Calu3 (cell line): ENCODE data around the gene SNTB2. TPM values are rescaled to one million over a fixed set of nuclear protein-coding genes. Genes with fewer than 3 reads are reported as not detected.

ENCODE experiments used
- BruUV-seq: library from RNA; stranded (reverse); fragments of 400-500 nt; replicated peaks from 2 replicates; lab custom pipeline; 2021; lab: Mats Ljungman, UMichigan
- CTCF ChIA-PET: fragments of 300-600 bp; sonication (Branson Sonifier 250); formaldehyde crosslinking; loops from one replicate; lab custom pipeline; 2022; ENCODE audit warnings: antibody characterized with exemption; lab: Charles Lee
- DNase-seq: peaks from one replicate; pipeline ENCODE4 v3.0.0; 2022
- H3K27ac Mint-ChIP-seq: one replicate; pipeline ENCODE4 v1.8.0; 2022; ENCODE audit warnings: mixed read lengths; ENCODE audit not compliant: unreplicated experiment
- H3K27me3 Mint-ChIP-seq: one replicate; pipeline ENCODE4 v1.8.0; 2022; ENCODE audit warnings: mixed read lengths; ENCODE audit not compliant: unreplicated experiment
- H3K36me3 Mint-ChIP-seq: one replicate; pipeline ENCODE4 v1.8.0; 2022; ENCODE audit warnings: mild to moderate bottlenecking, moderate library complexity, mixed read lengths; ENCODE audit not compliant: insufficient read depth, unreplicated experiment
- H3K4me1 Mint-ChIP-seq: one replicate; pipeline ENCODE4 v1.8.0; 2022; ENCODE audit warnings: mild to moderate bottlenecking, low read depth, mixed read lengths; ENCODE audit not compliant: unreplicated experiment
- H3K4me3 Mint-ChIP-seq: one replicate; pipeline ENCODE4 v1.8.0; 2022; ENCODE audit warnings: mild to moderate bottlenecking, low read depth, moderate library complexity, mixed read lengths; ENCODE audit not compliant: unreplicated experiment
- H3K9me3 Mint-ChIP-seq: one replicate; pipeline ENCODE4 v1.8.0; 2022; ENCODE audit warnings: low read depth, mixed read lengths; ENCODE audit not compliant: unreplicated experiment
- intact Hi-C: fragments of 100-400 bp; cut with micrococcal nuclease; formaldehyde crosslinking; loops from one replicate; pipeline ENCODE4 v1.10.0; 2022; ENCODE audit not compliant: unreplicated experiment
- total RNA-seq: library from RNA; stranded (reverse); gene quantifications from 2 replicates; pipeline ENCODE4 v1.2.3, GENCODE V29; 2022
- TF ChIP-seq, protein P1 (sequence below): fragments of 200-600 bp; IDR thresholded peaks from one replicate; pipeline ENCODE4 v1.8.0; 2022; ENCODE audit warnings: antibody characterized with exemption; ENCODE audit not compliant: unreplicated experiment

SNTB2 gene
- total RNA-seq, 1 experiment from 2014 or later, result 29.3 TPM

DNA sequence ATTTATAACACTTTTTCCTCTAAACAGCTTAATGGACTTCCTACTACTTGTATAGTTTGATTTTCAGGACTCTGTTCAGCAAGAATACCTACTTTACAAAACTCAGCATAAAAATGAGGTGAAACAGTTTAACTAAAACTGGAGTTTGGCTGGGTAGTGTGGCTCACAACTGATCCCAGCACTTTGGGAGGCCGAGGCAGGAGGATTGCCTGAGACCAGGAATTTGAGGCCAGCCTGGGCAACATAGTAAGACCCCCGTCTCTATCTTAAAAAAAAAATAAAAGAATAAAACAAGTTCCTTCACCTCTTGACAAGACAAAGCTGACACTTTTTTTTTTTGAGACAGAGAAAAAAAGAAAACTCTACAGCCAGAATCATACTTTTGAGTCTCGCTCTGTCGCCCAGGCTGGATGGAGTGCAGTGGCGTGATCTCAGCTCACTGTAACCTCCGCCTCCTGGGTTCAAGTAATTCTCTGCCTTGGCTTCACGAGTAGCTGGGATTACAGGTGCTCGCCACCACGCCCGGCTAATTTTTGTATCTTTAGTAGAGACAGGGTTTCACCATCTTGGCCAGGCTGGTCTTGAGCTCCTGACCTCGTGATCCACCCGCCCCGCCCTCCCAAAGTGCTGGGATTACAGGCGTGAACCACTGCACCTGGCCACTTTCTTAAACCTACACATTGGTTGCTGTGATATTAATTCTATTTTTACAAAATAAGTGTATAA, 140.8 kb downstream of the SNTB2 start:
- peak overlapping the region; percentile 81 for H3K27ac Mint-ChIP-seq
- no peak for DNase-seq
- CTCF ChIA-PET, result interaction anchor here (1.9 kb wide), 1 partner anchor 178 kb away, joined by 7 read pairs; no protein-coding TSS in a partner anchor
- H3K4me3 Mint-ChIP-seq, result peak overlapping the region; percentile 99
- no TSS peak for BruUV-seq
- TF ChIP-seq, protein P1, sequence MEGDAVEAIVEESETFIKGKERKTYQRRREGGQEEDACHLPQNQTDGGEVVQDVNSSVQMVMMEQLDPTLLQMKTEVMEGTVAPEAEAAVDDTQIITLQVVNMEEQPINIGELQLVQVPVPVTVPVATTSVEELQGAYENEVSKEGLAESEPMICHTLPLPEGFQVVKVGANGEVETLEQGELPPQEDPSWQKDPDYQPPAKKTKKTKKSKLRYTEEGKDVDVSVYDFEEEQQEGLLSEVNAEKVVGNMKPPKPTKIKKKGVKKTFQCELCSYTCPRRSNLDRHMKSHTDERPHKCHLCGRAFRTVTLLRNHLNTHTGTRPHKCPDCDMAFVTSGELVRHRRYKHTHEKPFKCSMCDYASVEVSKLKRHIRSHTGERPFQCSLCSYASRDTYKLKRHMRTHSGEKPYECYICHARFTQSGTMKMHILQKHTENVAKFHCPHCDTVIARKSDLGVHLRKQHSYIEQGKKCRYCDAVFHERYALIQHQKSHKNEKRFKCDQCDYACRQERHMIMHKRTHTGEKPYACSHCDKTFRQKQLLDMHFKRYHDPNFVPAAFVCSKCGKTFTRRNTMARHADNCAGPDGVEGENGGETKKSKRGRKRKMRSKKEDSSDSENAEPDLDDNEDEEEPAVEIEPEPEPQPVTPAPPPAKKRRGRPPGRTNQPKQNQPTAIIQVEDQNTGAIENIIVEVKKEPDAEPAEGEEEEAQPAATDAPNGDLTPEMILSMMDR, result no peak
- intact Hi-C loops, result no loop called here
- H3K9me3 Mint-ChIP-seq, result no peaks in the 10 kb centered on the region
- H3K27me3 Mint-ChIP-seq, result no peaks in the 10 kb centered on the region
- peaks cover 33% of the 10 kb centered on the region for H3K4me1 Mint-ChIP-seq
- H3K36me3 Mint-ChIP-seq, result peaks cover 84% of the 10 kb centered on the region

DNA sequence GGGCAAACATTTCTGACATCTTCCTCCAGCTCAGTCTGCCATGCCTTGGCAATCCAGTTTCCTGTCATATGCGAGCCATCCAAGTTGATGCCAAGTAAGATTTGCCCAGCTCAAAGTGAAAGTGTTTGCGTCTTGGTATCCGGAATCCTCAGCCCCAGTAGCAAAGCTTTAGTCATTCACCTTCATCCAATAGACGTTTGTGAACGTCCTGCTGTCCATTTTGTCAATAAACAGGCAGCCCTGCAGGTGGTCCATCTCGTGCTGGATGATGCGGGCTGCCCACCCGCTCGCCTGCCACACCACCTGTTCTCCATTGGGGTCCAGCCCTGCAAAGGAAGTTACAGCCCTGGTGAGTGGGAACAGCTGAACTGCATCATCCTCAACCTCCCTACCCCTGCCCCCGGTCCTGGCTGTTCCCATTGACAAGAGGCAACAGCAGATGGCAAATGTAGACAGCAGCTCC, 141.9 kb downstream of the SNTB2 start:
- peak overlapping the region; percentile 99 for H3K4me3 Mint-ChIP-seq
- peaks cover 83% of the 10 kb centered on the region for H3K36me3 Mint-ChIP-seq
- peak overlapping the region; percentile 81 for H3K27ac Mint-ChIP-seq
- peaks cover 33% of the 10 kb centered on the region for H3K4me1 Mint-ChIP-seq
- intact Hi-C loops, result no loop called here
- H3K9me3 Mint-ChIP-seq, result no peaks in the 10 kb centered on the region
- H3K27me3 Mint-ChIP-seq, result no peaks in the 10 kb centered on the region
- no TSS peak for BruUV-seq
- no peak for DNase-seq
- TF ChIP-seq, protein P1, result no peak
- CTCF ChIA-PET, result interaction anchor here (1.9 kb wide), 1 partner anchor 179 kb away, joined by 7 read pairs; no protein-coding TSS in a partner anchor

DNA sequence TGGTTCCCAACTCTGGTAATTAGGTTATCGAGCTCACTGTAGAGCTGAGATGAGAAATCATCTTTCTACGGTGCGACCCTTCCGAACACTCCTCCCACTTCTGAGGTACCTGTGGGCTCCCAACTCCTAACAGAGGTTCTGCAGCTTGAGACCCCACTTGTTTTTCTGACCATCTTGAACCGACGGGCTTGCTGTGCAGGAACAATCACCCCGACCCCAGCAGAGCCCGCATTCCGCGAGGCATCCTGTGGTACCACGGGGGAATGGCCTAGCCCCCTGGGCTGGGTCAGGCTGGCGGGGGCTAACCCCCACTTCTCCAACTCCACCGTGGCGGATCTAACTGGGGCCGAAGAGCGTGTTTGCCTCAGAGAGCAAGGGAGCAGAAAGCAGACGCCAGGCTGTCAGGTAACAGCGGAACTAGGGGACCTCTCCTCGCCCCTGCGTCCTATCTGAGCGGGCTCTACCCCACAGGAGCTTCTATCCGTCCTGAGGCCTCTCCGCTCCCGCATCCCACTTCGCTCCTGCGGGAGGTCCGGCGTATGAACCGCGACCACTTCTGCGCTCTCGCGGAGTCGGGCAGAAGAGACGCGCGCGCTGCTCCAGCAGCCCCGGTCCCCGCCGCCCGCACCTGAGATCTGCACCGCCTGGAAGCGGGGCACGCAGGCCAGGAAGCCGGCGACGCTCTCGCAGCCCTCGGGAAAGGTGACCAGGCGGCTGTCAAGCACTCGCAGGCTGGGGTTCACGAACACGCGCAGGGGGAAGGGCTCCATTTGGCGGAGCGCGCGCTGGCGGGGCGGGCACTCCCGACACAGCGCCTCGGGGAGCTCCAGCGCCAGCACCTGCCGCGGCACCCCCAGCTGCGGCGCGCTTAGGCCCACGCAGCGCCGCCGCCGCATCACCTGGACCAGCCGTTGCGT, 142.7 kb downstream of the SNTB2 start:
- H3K27ac Mint-ChIP-seq, result peak overlapping the region; percentile 81
- peaks cover 26% of the 10 kb centered on the region for H3K4me1 Mint-ChIP-seq
- H3K4me3 Mint-ChIP-seq, result peak overlapping the region; percentile 99
- H3K27me3 Mint-ChIP-seq, result no peaks in the 10 kb centered on the region
- H3K36me3 Mint-ChIP-seq, result peaks cover 82% of the 10 kb centered on the region
- TF ChIP-seq, protein P1, result no peak
- intact Hi-C loops, result no loop called here
- no peaks in the 10 kb centered on the region for H3K9me3 Mint-ChIP-seq
- BruUV-seq, result no TSS peak
- CTCF ChIA-PET, result interaction anchor here (1.0 to 1.9 kb wide), 2 partner anchors 11 to 179 kb away, joined by 3 to 7 read pairs; no protein-coding TSS in a partner anchor
- peak; percentile 68 for DNase-seq
